HepG2 (cell line): ENCODE results near the gene DDIT4. TPM values are rescaled to one million over a fixed set of nuclear protein-coding genes. Genes with fewer than 3 reads are reported as not detected.
A peak's percentile ranks its signal among the peaks of the same experiment; 100 is the strongest.

ENCODE experiments used
- CBFB ChIP-seq: sonication (generic); formaldehyde crosslinking; IDR thresholded peaks from 2 replicates; pipeline ENCODE4 v1.4.0; 2020; ENCODE audit warnings: missing genetic modification reagents
- DNMT1 ChIP-seq: sonication (generic); formaldehyde crosslinking; IDR thresholded peaks from 2 replicates; pipeline ENCODE4 v1.5.1; 2020; ENCODE audit warnings: mild to moderate bottlenecking, missing genetic modification reagents
- HNRNPH1 ChIP-seq: fragments of 200-400 bp; formaldehyde crosslinking; optimal IDR thresholded peaks from 2 replicates; pipeline ENCODE3; 2017; ENCODE audit warnings: mild to moderate bottlenecking, low read depth, low read length
- HOXA5 ChIP-seq: sonication (generic); formaldehyde crosslinking; IDR thresholded peaks from 2 replicates; pipeline ENCODE4 v1.4.0; 2020; ENCODE audit warnings: missing genetic modification reagents
- ISX ChIP-seq: sonication (generic); formaldehyde crosslinking; conservative IDR thresholded peaks from 2 replicates; pipeline ENCODE4 v1.5.0; 2020; ENCODE audit warnings: missing genetic modification reagents
- MLLT10 ChIP-seq: sonication (generic); formaldehyde crosslinking; IDR thresholded peaks from 2 replicates; pipeline ENCODE4 v1.4.0; 2020; ENCODE audit warnings: missing genetic modification reagents
- POLR2G ChIP-seq: fragments of 200-400 bp; formaldehyde crosslinking; IDR thresholded peaks from 2 replicates; pipeline ENCODE4 v1.6.1; 2018; ENCODE audit warnings: mild to moderate bottlenecking, low read depth, low read length, moderate library complexity
- RFXANK ChIP-seq: IDR thresholded peaks from 2 replicates; pipeline ENCODE4 v1.6.1; 2016
- SP5 ChIP-seq: IDR thresholded peaks from 2 replicates; pipeline ENCODE4 v1.6.1; 2016; ENCODE audit warnings: low read depth, borderline replicate concordance
- XBP1 ChIP-seq: sonication (generic); formaldehyde crosslinking; IDR thresholded peaks from 2 replicates; pipeline ENCODE4 v1.5.0; 2020; ENCODE audit warnings: missing genetic modification reagents
- ZFYVE20 ChIP-seq: sonication (generic); formaldehyde crosslinking; IDR thresholded peaks from 2 replicates; pipeline ENCODE4 v1.8.0; 2023; ENCODE audit warnings: low read depth, mild to moderate bottlenecking, moderate library complexity, missing genetic modification reagents, borderline replicate concordance
- ZNF138 ChIP-seq: sonication (generic); formaldehyde crosslinking; IDR thresholded peaks from 2 replicates; pipeline ENCODE4 v1.5.0; 2020; ENCODE audit warnings: mild to moderate bottlenecking, low read depth, missing genetic modification reagents
- ZNF383 ChIP-seq: sonication (generic); formaldehyde crosslinking; IDR thresholded peaks from 2 replicates; pipeline ENCODE4 v1.4.0; 2020; ENCODE audit warnings: missing genetic modification reagents, mild to moderate bottlenecking, borderline replicate concordance
- ZNF430 ChIP-seq: sonication (generic); formaldehyde crosslinking; IDR thresholded peaks from 2 replicates; pipeline ENCODE4 v1.9.0; 2021; ENCODE audit warnings: mild to moderate bottlenecking, missing genetic modification reagents
- ZNF788 ChIP-seq: sonication (generic); formaldehyde crosslinking; IDR thresholded peaks from 2 replicates; pipeline ENCODE4 v1.5.0; 2020; ENCODE audit warnings: mild to moderate bottlenecking, missing genetic modification reagents, borderline replicate concordance
- polyA plus RNA-seq, 8 experiments: library from polyadenylated mRNA; depleted of rRNA in 3 of 8; stranded (reverse) in 7 of 8; unstranded in 1 of 8; fragments of >200 nt; fragmentation: Illumina TruSeq in 4 of 8; extraction: Trizol in 4 of 8; gene quantifications; 2 replicates each; pipeline versions ENCODE4 v1.2.1 to v1.2.3, GENCODE V29; 2011 to 2016; ENCODE audit warnings: low read depth in 4 of 8, missing spikeins in 1 of 8, mixed read lengths in 1 of 8; ENCODE audit not compliant: insufficient read depth in 1 of 8
- total RNA-seq, 5 experiments: library from RNA; depleted of rRNA; stranded (reverse); fragments of >200 nt; fragmentation: Illumina TruSeq; extraction: Trizol; gene quantifications; 2 replicates each; pipeline ENCODE4 v1.2.3, GENCODE V29; 2016; ENCODE audit warnings: low read depth in 1 of 5
- TF ChIP-seq, protein P1 (sequence below): IDR thresholded peaks from 2 replicates; pipeline ENCODE4 v1.6.1; 2016
- TF ChIP-seq, protein P2 (sequence below): IDR thresholded peaks from 2 replicates; pipeline ENCODE4 v1.6.1; 2016; ENCODE audit warnings: mild to moderate bottlenecking, missing biosample characterization, missing genetic modification reagents
- TF ChIP-seq, protein P3 (sequence below): sonication (generic); formaldehyde crosslinking; IDR thresholded peaks from 2 replicates; pipeline ENCODE4 v1.5.0; 2020; ENCODE audit warnings: mild to moderate bottlenecking, missing genetic modification reagents
- TF ChIP-seq, protein P4 (sequence below): sonication (generic); formaldehyde crosslinking; conservative IDR thresholded peaks from 2 replicates; pipeline ENCODE4 v1.8.0; 2022; ENCODE audit warnings: mild to moderate bottlenecking, moderate library complexity, missing genetic modification reagents
- TF ChIP-seq, protein P5 (sequence below): sonication (generic); formaldehyde crosslinking; IDR thresholded peaks from 2 replicates; pipeline ENCODE4 v1.5.0; 2020; ENCODE audit warnings: mild to moderate bottlenecking, missing genetic modification reagents, borderline replicate concordance

The DDIT4 gene
- total and polyA plus RNA-seq, 2 of the 13 experiments (the other 11 are each of a cell fraction or from before 2014, with no cell fraction given): 35.6 to 40.7 TPM

DNA sequence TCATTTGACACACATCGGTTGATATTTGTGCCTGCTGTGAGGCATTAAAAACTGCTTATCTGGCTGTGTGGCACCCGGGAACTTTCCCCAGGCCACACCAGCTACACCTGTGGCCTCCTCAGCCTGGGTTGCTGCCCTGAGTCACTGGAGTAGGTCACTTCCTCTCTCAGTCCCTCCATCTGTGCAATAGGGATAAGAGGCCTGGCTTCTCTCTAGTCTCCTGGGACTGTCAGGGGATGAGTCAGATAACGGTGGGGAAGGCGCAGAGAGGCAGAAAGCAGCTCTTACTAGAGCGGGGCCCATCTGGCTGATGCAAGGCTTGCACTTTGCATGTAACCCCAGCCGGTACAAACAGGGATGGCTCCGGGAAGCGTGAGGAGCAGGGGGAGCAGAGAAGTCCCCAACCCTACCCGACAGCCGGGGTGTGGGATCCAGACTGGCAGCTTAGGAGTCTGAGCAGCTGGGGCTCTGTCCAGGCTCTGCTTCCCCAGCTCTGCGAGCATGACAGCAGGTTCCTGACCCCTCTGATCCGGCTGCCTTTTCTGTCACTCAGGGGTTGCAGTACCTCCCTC lies 47.0 kb downstream of the DDIT4 start (continued):
- TF ChIP-seq ZFYVE20 (CRISPR knock-in tag): no peak
- no peak for TF ChIP-seq HNRNPH1
- TF ChIP-seq, protein P1, sequence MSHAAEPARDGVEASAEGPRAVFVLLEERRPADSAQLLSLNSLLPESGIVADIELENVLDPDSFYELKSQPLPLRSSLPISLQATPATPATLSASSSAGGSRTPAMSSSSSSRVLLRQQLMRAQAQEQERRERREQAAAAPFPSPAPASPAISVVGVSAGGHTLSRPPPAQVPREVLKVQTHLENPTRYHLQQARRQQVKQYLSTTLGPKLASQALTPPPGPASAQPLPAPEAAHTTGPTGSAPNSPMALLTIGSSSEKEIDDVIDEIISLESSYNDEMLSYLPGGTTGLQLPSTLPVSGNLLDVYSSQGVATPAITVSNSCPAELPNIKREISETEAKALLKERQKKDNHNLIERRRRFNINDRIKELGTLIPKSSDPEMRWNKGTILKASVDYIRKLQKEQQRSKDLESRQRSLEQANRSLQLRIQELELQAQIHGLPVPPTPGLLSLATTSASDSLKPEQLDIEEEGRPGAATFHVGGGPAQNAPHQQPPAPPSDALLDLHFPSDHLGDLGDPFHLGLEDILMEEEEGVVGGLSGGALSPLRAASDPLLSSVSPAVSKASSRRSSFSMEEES (CRISPR knock-in tag): peak; percentile 33; the same call in 1 of the 2 replicates
- peak; percentile 94 for TF ChIP-seq POLR2G
- TF ChIP-seq SP5 (CRISPR knock-in tag): peak; percentile 27; the same call in 1 of the 2 replicates
- 0 out of 2 replicates have a peak, but pooled peaks have one; percentile 27 for TF ChIP-seq CBFB (CRISPR knock-in tag)
- no peak for TF ChIP-seq DNMT1 (CRISPR knock-in tag)
- TF ChIP-seq RFXANK (CRISPR knock-in tag): no peak
- TF ChIP-seq, protein P2, sequence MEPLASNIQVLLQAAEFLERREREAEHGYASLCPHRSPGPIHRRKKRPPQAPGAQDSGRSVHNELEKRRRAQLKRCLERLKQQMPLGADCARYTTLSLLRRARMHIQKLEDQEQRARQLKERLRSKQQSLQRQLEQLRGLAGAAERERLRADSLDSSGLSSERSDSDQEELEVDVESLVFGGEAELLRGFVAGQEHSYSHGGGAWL (CRISPR knock-in tag): no peak
- no peak for TF ChIP-seq ZNF383 (CRISPR knock-in tag)
- TF ChIP-seq HOXA5 (CRISPR knock-in tag): 0 out of 2 replicates have a peak, but pooled peaks have one; percentile 49
- peak; percentile 78; the same call in 1 of the 2 replicates for TF ChIP-seq ZNF788 (CRISPR knock-in tag)
- TF ChIP-seq, protein P3, sequence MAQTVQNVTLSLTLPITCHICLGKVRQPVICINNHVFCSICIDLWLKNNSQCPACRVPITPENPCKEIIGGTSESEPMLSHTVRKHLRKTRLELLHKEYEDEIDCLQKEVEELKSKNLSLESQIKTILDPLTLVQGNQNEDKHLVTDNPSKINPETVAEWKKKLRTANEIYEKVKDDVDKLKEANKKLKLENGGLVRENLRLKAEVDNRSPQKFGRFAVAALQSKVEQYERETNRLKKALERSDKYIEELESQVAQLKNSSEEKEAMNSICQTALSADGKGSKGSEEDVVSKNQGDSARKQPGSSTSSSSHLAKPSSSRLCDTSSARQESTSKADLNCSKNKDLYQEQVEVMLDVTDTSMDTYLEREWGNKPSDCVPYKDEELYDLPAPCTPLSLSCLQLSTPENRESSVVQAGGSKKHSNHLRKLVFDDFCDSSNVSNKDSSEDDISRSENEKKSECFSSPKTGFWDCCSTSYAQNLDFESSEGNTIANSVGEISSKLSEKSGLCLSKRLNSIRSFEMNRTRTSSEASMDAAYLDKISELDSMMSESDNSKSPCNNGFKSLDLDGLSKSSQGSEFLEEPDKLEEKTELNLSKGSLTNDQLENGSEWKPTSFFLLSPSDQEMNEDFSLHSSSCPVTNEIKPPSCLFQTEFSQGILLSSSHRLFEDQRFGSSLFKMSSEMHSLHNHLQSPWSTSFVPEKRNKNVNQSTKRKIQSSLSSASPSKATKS (CRISPR knock-in tag): peak; percentile 27; the same call in 1 of the 2 replicates
- TF ChIP-seq MLLT10 (CRISPR knock-in tag): no peak
- TF ChIP-seq ISX (CRISPR knock-in tag): no peak
- TF ChIP-seq, protein P4, sequence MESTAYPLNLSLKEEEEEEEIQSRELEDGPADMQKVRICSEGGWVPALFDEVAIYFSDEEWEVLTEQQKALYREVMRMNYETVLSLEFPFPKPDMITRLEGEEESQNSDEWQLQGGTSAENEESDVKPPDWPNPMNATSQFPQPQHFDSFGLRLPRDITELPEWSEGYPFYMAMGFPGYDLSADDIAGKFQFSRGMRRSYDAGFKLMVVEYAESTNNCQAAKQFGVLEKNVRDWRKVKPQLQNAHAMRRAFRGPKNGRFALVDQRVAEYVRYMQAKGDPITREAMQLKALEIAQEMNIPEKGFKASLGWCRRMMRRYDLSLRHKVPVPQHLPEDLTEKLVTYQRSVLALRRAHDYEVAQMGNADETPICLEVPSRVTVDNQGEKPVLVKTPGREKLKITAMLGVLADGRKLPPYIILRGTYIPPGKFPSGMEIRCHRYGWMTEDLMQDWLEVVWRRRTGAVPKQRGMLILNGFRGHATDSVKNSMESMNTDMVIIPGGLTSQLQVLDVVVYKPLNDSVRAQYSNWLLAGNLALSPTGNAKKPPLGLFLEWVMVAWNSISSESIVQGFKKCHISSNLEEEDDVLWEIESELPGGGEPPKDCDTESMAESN: 0 out of 2 replicates have a peak, but pooled peaks have one; percentile 52
- TF ChIP-seq XBP1 (CRISPR knock-in tag): no peak; the same call in 1 of the 2 replicates
- TF ChIP-seq ZNF138 (CRISPR knock-in tag): no peak
- TF ChIP-seq ZNF430 (CRISPR knock-in tag): peak; percentile 66; the same call in 1 of the 2 replicates
- TF ChIP-seq, protein P5, sequence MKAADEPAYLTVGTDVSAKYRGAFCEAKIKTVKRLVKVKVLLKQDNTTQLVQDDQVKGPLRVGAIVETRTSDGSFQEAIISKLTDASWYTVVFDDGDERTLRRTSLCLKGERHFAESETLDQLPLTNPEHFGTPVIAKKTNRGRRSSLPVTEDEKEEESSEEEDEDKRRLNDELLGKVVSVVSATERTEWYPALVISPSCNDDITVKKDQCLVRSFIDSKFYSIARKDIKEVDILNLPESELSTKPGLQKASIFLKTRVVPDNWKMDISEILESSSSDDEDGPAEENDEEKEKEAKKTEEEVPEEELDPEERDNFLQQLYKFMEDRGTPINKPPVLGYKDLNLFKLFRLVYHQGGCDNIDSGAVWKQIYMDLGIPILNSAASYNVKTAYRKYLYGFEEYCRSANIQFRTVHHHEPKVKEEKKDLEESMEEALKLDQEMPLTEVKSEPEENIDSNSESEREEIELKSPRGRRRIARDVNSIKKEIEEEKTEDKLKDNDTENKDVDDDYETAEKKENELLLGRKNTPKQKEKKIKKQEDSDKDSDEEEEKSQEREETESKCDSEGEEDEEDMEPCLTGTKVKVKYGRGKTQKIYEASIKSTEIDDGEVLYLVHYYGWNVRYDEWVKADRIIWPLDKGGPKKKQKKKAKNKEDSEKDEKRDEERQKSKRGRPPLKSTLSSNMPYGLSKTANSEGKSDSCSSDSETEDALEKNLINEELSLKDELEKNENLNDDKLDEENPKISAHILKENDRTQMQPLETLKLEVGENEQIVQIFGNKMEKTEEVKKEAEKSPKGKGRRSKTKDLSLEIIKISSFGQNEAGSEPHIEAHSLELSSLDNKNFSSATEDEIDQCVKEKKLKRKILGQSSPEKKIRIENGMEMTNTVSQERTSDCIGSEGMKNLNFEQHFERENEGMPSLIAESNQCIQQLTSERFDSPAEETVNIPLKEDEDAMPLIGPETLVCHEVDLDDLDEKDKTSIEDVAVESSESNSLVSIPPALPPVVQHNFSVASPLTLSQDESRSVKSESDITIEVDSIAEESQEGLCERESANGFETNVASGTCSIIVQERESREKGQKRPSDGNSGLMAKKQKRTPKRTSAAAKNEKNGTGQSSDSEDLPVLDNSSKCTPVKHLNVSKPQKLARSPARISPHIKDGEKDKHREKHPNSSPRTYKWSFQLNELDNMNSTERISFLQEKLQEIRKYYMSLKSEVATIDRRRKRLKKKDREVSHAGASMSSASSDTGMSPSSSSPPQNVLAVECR (CRISPR knock-in tag): peak; percentile 72; the same call in 1 of the 2 replicates
